ENCODE measurements around the gene FAM193A. TPM values are rescaled to one million over a fixed set of nuclear protein-coding genes. Genes with fewer than 3 reads are reported as not detected.

Gene FAM193A
- total and polyA plus RNA-seq, 2 experiments from 2014 or later = 12.0 to 22.9 TPM

- no peak for TF ChIP-seq ETS1 (IDR thresholded peaks at IDR 0.05)
- no peak for TF ChIP-seq STAT1 (IDR thresholded peaks at IDR 0.05; ENCODE audit: unreplicated experiment)
- TF ChIP-seq REST (IDR thresholded peaks at IDR 0.05; ENCODE audit: unreplicated experiment) = no peak
- no peak for TF ChIP-seq JUNB (IDR thresholded peaks at IDR 0.05; ENCODE audit: unreplicated experiment)
Measured at GRCh38 chr4:2691313-2691712, 154.9 kb downstream of the FAM193A start (continued).

- Histone ChIP-seq H2AFZ (no peak overlapping the region), H3K27ac (ENCODE audit: low read depth) (no peak overlapping the region), H3K79me2 (replicated peaks; ENCODE audit: insufficient read depth) (no peaks in the 10 kb centered on the region), H3K36me3 (ENCODE audit: insufficient read depth) (peaks cover 16% of the 10 kb centered on the region), H3K4me2 (no peak overlapping the region), H3K4me1 (ENCODE audit: insufficient read depth) (no peaks in the 10 kb centered on the region), H3K4me3 (no peak overlapping the region), H3K9me2 (ENCODE audit: insufficient read depth) (no peaks in the 10 kb centered on the region), H4K20me1 (replicated peaks; ENCODE audit: insufficient read depth) (peaks cover 10% of the 10 kb centered on the region; the same call in 1 of the 2 replicates), H3F3A (replicated peaks; ENCODE audit: low read depth) (no peaks in the 10 kb centered on the region), H3K27me3 (ENCODE audit: insufficient read depth) (no peaks in the 10 kb centered on the region)
- ATAC-seq (no peak), DNase-seq (ENCODE audit: low spot score) (no peak)
- Mint-ChIP-seq H3K4me1 (no peaks in the 10 kb centered on the region), H3K36me3 (ENCODE audit: low read depth) (peaks cover 59% of the 10 kb centered on the region), H3K4me3 (no peak overlapping the region), H3K27me3 (ENCODE audit: insufficient read depth, low read depth, poor library complexity) (peaks cover 15% of the 10 kb centered on the region), H3K27ac (no peak overlapping the region), H3K9me3 (no peaks in the 10 kb centered on the region)
- TF ChIP-seq STAT1 (IDR thresholded peaks at IDR 0.05; ENCODE audit: unreplicated experiment) (no peak), ZNF331 (CRISPR knock-in tag; IDR thresholded peaks at IDR 0.05; ENCODE audit: low read depth) (no peak), EZH2 (IDR thresholded peaks at IDR 0.05; ENCODE audit: low read depth, unreplicated experiment) (no peak), ZNF114 (CRISPR knock-in tag; IDR thresholded peaks at IDR 0.05) (no peak), ETS1 (IDR thresholded peaks at IDR 0.05) (no peak), JUNB (IDR thresholded peaks at IDR 0.05; ENCODE audit: unreplicated experiment) (no peak), REST (IDR thresholded peaks at IDR 0.05; ENCODE audit: unreplicated experiment) (no peak), POLR2AphosphoS5 (IDR thresholded peaks at IDR 0.05; ENCODE audit: low read depth) (no peak), CREB1 (CRISPR knock-in tag; IDR thresholded peaks at IDR 0.05; ENCODE audit: low read depth) (no peak), NANOG (IDR thresholded peaks at IDR 0.05; ENCODE audit: borderline replicate concordance) (no peak)
Measured at GRCh38 chr4:2691952-2692435, 155.5 kb downstream of the FAM193A start.
